Inflammatory macrophage (primary cell): ENCODE results near the gene IDNK.
A peak's percentile ranks its signal among the peaks of the same experiment; 100 is the strongest.
"Not testable (repeated sequence)": the region's sequence is repeated elsewhere in the genome, so short reads cannot be mapped to it uniquely, and the experiment has no call there.

ENCODE experiments used
- DNase-seq, 2 donors: peaks; one replicate each; pipeline ENCODE4 v3.0.0-alpha.2; 2020 to 2022
- total RNA-seq, 18 experiments: gene quantifications; one replicate each; lab custom pipeline; 2026; ENCODE audit warnings: mixed read lengths in 6 of 18, inconsistent platforms in 2 of 18; lab: John Stamatoyannopoulos, UW

The IDNK gene
- 2.3 to 7.6 (median 6.1) reads per million in 18 experiments for total RNA-seq

DNA sequence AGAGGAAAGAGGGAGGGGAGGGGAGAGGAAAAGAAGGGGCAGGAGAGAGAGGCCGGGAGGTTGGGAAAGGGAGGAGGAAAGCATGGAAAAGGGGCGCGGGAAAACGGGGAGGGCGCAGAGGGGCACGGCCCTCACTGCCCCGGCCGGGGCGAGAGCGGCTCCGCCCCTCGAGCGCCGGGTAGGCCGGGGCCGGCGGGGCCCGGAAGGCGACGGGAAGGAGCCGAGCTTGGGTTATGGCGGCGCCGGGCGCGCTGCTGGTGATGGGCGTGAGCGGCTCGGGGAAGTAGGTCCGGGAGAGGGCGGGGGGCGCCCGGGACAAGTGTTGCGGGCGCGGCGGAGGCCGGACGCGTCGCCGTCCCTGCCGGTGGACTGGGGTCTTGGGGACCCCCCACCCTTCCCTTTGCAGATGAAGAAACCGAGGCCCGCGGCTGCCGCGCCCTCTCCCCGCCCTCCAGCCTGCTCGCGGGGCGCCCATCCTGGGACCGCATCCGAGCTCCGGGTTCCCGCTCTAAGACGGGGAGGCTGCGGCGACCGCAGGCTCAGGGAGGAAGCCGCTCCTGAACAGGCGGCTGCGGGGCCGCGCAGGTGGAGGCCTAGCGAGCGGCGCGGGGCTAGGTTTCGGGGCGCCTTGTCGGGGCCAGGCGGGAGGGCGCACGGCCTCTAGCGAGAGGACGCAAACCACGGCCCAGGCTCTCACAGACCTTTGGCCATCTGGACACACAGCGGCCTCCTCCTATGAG is at the start of gene IDNK:
Gene IDNK (plus strand): TSS at position 205 of the 740 bp plus-strand sequence. CDS start 29 bp downstream, at position 234.
- peak; percentile 58 to 70 for DNase-seq

DNA sequence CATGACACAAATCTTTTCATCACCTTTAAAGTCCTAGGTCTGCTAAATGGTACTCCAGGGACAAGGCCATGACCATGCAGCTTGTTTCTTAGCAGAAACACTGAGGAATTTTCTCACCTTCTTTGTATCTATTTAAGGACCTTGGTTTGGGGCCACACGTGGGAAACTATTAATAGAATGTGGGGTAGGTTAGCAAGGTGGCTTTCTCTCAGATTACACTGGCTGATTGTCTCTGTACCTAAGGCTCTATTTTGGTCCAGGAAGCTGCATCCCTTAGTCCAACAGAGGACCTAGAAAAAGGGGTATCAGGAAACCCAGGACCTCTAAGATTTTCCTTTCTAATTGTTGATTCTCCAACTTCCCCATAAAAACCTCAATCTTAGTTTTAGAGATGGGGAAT is 48.5 kb upstream of the IDNK start:
- no peak for DNase-seq

DNA sequence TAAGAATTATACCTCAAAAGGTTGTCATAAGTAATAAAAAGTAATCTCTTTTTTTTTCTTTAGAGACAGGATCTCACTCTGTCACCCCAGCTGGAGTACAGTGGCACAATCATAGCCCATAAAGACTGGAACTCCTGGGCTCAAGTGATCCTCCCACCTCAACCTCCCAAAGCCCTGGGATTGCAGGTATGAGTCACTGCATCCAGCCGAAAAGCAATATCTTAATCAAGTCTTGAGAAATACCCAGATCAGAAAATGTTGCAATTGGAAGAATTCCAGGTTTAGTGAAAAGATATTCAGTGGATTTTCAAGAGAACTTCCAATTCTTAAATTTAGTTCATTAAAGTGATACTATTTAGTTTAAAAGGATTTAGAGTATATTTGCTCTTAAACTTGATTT is 40.9 kb upstream of the IDNK start:
- no peak for DNase-seq

DNA sequence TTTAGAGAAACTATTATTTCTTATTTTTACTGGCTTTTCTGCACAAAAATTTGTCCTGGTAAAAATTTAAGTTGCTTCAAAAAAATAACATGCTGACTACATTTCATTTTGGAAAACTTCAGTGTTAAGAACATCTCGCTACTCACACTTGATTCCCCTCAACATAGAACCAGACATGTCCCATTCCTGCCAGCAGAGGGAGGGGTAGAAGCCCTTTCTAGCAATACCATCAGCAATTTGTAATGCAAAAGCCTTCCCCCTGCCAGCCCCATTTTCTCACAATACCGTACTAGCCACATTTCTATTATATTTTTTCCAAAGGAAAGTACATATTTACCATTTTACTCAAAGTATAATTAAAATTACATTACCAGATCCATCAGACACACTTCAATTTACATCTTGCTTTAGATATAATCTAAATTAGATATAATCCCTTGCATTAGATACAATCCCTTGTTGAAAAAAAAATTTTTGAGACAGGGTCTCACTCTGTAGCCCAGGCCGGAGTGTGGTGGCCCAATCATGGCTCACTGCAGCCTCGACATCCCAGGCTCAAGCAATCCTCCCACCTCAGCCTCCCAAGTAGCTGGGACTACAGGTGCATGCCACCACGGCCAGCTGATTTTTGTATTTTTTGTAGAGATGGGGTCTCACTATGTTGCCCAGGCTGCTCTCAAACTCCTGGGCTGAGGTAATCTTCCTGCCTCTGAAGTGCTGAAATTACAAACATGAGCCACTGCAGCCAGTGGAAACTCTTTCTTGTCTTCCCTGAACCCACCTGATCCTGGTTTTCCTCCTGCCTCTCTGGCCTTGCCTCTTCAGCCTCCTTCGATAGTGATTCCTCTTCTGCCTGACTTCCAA is 39.6 kb upstream of the IDNK start:
- DNase-seq, result peak; percentile 42 to 43

DNA sequence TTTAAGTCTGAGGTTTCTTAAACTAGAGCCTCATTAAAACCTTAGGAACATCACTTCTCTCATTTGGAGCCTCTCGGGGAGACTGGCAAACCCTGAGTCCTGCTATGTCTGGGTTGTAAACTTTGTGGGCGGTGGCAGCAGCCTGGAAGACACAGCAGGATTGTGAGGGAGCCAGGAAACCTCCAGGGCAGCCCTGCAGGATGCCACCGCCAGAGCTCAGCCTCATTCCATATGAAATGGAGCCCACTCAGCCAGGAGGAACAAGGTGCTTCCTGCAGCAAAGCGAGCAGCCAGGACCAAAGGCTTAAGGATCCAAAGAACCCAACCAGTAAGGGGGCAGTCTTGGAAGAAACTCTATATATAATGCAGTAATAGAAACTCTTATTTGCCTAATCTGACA is 37.9 kb upstream of the IDNK start:
- no peak for DNase-seq

DNA sequence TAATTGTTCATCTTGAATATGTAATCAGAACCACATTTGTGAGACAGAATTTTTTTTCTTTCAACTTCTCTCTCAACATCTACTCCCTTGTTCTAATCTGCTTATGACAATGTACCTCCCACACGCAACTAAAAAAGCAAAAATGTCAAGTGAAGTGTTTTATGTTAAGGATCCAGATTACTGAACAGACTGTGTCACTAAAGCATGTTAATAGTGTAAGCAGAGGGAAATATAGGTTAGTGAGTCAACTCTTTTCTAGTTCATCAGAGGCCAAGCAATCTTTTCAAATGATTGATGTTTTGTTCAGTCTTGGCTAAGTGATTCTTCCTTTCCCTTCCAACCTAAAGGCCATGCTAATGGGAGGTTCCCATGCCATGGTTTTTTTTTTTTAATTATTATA is 34.7 kb upstream of the IDNK start:
- DNase-seq, result no peak

DNA sequence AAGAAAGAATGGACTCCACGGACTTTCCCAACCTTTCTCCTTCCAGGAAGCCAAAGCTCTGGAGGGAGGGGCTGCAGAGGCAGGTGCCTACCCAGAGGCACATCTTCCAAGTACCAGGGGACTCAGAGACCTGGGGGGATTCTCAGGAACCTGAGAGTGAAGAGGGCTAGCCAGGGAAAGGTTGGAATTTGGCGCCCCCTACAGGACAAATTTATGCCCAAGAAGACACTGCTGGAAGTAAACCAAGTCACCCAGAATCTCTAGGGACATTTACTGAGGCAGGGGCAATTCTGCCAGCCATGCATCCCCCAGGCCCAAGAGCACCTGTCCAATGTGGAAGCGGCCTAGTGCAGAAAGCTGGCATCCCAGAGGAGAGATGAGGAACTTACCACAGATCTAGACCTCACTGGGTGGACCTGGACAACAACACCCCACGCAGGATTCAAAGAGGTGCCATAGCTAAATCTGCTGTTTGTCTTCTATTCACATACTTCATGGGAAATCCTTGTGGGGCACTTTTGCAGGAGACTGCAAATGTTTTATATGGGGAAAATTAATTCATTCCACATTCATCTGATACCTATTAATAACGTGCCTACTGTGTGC is 25.9 kb upstream of the IDNK start:
- DNase-seq, result peak; percentile 34 to 49

DNA sequence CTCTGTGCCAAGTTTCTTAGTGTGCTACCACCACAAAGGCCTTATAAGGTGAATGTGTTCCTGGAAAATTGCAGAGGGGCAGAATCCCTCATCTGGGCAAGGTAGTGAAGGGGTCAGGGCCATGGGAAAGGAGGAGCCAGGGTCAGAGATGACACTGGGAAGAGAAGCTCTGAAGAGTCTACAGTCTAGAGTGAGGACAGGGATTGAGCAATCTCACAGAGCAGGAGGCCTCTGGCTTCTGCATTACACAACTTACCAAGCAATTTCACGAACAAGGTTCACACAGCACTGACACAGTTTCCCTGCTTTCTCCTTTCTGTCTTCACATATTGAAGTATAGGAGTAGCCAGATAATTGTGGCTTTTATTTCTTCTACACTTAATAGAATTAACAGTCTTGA is 24.5 kb upstream of the IDNK start:
- DNase-seq, result peak; percentile 69 to 71

DNA sequence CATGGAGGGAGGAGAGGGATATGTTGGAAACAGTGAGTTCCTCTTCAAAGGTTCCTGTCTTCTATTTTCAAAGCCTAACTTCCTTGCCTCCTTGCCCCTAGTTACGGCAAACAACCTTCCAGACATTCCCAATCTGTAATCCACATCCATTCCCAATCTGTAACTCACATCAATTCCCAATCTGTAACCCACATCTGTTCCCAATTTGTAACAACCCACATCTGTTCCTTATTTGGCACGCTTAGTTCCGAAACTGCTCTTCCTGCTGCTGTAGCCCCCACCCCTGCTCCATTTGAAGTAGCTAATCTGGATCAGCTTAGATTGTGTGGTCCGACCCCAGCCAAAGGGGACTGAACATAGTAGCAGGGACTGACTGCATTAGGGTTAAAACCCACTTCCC is 23.9 kb upstream of the IDNK start:
- DNase-seq, result no peak

DNA sequence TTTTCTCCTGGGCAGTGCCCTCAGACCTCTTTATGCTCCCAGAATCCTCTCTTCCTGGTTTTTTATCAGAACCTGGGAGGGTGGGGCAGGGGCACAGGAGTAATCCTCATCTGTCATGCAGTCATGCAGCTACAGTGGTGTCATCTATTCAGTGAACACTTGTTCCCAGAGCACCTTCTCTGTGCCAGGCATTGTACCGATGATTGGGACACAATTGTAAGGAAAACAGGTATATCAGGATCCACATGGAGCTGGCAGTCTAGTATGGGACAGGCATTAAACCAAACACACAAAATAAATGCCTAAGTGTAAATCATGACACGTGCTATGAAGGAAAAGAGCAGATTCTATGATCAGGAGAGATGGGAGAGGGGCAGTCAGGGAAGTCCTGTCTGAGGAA is 21.5 kb upstream of the IDNK start:
- no peak for DNase-seq

DNA sequence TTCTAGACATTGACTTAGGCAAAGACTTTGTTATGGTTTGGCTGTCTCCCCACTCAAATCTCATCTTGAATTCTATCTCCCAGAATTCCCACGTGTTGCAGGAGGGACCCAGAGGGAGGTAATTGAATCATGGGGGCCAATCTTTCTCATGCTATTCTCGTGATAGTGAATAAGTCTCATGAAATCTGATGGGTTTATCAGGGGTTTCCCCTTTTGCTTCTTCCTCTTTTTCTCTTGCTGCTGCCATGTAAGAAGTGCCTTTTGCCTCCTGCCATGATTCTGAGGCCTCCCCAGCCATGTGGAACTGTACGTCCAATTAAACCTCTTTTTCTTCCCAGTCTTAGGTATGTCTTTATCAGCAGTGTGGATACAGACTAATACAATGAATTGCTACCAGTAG is 15.3 kb upstream of the IDNK start:
- peak; percentile 33 to 42 for DNase-seq

DNA sequence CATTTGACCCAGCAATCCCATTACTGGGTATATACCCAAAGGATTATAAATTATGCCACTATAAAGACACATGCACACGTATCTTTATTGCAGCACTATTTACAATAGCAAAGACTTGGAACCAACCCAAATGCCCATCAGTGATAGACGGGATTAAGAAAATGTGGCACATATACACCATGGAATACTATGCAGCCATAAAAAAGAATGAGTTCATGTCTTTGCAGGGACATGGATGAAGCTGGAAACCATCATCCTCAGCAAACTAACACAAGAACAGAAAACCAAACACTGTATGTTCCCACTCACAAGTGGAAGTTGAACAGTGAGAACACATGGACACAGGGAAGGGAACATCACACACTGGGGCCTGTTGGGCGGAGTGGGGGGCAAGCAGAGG is 9.6 kb upstream of the IDNK start:
- DNase-seq, result not testable (repeated sequence)

DNA sequence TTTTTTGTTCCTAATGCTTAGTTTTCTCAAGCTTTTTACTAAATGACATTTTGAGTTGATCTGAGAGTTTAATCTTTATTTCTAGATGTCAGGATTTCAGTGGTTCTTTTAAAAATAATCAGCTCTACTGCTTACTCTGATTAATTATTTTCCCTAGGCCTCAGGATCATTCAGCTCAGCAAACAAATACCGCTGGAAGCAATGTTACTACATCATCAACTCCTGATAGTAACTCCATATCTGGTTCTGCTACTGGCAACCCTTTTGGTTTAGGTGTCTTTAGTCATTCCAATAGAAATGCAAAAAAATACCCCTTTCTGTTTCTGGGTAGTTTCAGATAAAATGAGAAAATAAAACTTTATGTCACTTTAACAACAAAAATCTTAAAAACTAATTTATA is 5.6 kb upstream of the IDNK start:
- no peak for DNase-seq

DNA sequence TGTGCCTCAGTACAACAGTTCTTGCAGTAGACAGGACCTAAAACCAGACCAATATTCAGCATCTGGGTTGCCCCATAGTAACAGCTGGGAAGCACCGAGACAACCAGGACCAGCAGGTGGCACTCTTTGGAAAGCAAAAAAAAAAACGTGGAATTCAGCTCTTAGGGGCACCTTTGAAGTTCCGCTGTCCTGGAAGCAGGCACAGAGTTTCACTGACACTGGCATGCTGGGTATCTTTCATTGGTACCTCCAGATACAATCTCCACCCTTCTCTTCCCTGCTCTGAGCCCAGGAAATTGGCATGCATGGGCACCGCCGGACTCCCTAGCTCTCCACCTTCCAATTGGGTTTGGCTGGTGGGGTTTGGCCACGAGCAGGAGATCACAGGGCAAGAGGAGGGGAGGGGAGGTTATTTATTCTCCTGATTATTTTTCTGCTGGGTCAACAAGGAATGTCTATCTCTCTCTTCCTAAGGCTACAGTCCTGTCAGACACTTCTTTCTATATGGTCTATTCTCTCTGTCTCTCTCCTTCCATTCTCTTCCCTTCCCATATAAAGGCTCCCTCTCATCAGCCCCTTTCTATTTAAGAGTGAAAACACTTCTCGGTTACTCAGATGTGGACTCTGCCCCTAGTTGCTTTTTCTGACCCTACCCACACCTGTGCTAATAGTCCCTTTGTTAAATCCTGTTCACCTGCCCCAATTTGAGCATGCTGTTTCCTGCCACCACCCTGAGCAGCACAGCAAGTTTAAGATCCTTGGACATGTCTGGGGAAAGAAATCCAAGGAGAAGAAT is 1.9 kb upstream of the IDNK start:
- peak; percentile 54 to 59 for DNase-seq

DNA sequence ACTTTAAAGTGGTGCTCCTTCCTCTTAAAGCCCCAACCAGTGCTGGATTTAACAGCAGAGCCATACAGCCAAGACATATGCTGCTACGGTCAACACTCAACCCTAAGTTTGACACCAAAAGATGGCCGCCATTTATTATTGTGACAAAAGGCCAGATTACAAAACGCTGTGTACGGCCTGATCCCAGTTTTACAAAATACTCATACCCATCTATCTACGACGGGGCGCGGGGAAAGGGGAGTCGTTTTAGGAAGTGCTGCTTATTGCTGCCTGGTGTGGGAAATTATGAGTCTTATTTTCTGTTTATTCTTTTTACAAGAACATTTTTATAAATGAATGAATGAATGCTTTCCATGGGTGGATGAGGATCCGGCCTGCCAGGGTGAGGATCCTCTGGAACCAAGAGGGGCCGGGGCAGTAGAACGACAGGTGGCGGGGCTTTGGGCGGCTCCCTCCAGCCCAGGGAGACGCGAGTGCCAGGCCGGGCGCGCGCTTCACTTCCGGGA is 457 bp upstream of the IDNK start:
- peak; percentile 7 to 26 for DNase-seq

DNA sequence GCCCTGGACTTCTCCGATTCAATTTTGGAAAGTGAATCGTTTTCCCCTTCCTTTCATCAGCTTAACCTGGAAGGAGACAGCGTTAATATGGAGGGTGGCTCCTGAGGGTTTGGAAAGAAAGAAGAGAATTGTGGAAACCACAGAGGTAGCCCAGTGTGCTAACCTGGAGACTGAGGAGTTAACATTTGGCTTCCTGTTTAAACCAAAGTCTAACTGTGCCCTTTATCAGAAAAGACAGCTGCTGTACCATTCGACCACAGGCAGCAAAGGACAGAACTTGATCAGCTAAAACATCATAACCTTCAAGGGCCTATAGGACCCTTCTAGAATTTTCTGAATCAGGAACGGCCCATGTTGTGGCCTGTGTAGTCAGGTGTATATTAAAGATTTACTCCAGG is 735 bp downstream of the IDNK start:
- no peak for DNase-seq

DNA sequence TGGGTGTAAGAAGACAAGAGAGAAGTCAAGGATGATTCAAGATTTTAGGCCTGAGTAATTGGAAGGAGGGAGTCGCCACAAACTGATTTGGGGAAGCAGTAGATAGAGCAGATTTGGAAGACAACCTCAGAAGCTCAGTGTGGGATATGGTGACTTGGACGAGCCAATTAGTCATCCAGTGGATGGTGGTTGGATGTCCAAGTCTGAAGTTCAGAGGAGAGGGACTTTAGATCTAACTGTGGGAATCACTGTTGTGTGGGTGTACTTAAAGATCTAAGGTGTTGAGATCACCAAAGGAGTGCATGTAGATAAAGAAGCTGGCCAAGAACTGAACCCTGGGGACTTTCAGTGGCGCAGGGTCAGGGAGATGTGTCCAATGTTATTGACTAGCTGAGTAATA is 2.2 kb downstream of the IDNK start:
- DNase-seq, result peak; percentile 18 to 38

DNA sequence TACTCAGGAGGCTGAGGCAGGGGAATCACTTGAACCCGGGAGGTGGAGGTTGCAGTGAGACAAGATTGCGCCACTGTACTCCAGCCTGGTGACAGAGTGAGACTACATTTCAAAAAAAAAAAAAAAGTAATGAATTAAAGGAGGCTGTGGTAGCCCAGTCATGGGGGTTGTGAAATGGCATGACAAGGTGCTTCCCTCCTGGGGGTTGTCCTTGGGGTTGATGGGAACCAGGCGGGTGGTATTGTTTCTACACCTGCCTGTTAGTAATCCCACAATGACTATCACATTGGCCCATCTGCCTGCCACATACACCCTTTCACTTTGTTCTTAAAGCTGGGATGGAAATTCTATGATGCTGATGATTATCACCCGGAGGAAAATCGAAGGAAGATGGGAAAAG is 5.6 kb downstream of the IDNK start:
- no peak for DNase-seq

DNA sequence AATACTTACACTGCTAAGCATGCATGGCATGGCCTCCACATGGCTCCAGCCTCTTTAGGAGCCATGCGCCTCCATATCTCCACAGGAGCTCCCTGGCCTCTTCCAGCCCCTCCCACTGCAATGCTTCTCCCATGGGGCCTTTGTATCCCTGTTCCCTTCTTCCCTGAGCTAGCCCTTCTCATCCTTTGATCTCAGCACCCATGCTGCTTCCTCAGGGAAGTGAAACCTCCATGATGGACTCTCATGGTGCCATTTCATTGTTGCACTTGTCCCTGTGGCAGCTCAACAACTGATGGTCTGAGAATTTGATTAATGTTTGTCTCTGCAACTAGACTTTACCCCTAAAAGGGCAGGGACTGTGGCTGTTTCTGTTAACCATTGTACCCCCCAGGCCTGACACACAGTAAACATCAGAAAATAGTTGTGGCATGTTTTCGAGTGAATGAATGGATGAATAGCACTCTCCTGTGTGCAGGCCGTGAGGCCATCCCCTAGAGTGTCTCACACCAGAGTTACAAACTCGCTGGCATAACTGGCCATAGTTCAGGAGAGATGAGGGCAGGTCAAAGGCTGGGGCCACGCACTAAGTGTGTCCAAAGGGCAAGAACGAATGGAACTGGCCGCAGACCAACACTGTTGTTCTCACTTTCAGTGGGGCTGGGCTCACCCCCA is 6.6 kb downstream of the IDNK start:
- DNase-seq, result no peak

DNA sequence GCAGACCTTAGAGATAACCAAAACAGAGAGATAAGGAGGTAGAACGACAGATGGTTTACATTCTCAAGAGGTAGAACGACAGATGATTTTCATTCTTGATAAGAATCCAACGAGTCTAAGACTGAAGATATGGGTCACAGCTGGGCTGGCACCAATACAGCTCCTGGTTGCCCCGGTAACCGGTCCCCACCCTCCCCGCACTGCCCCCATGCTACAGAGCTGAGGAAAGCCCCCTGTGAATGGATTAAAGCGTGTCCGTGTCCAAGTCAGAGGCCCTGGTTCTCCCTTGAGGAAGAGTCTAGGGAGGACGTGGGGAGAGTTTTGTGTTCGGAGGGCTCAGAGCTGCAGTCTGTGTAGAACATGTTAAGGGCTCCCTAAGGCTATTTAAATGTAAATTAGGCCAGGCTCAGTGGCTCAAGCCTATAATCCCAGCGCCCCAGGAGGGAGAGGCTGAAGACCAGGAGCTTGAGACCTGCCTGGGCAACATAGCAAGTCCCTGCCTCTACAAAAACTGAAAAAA is 8.1 kb downstream of the IDNK start:
- DNase-seq, result no peak

DNA sequence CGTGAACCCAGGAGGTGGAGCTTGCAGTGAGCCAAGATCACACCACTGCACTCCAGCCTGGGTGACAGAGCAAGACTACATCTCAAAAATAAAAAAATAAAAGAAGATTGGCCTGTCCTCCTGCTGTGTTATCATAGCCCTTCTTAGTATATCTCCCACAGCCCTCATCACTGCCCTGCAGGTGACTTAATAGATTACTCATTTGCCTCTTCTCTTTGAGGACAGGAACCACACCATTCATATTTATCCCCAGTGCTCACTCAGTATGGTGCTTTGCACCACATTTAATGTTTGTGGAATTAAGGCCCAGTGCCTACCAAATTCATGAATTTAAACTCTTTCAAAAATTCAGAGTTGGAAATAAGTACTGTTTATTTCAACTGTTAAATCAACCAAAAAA is 10.3 kb downstream of the IDNK start:
- DNase-seq, result no peak

DNA sequence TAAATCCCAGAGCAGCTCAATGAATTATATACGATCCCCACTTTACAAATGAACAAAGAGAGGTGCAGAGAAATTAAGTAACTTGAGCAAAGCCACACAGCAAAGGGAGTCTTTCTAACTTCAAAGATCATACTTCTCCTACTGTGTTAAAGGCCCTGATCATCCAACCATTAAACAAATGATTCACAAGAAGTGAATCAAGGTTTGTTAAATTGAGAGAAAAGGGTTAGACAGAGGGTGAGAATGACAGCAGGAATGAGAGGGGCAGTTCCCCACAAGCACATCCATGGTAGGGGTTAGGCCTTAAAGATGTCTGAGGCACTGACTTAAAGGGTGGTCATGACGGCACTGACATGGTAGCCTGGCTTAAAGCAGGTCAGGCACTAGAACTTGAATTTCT is 10.7 kb downstream of the IDNK start:
- no peak for DNase-seq
